ENCODE results near the gene COBL. TPM values are rescaled to one million over a fixed set of nuclear protein-coding genes. Genes with fewer than 3 reads are reported as not detected.

COBL gene
- total RNA-seq, 1 donor from 2014 or later, result 0.11 TPM

- intact Hi-C loops (cut with DNase I), result no loop called here
- Histone ChIP-seq H3K4me3 (no peak overlapping the region), H3K27ac (no peak overlapping the region), H3K27me3 (peaks cover under 1% of the 10 kb centered on the region), H3K4me1 (no peaks in the 10 kb centered on the region), H3K9me3 (no peaks in the 10 kb centered on the region), H3K36me3 (no peaks in the 10 kb centered on the region)
- no peak for DNase-seq (ENCODE audit: low spot score in 2 of 2)
- no peak for TF ChIP-seq CTCF (IDR thresholded peaks at IDR 0.05)
Measured at GRCh38 chr7:50977421-50977820, 339.2 kb downstream of the COBL start.

- H3K9me3 ChIP-seq, result no peaks in the 10 kb centered on the region
- intact Hi-C loops (cut with DNase I), result no loop called here
- TF ChIP-seq CTCF (IDR thresholded peaks at IDR 0.05), result no peak
- no peaks in the 10 kb centered on the region for H3K36me3 ChIP-seq
- DNase-seq (ENCODE audit: low spot score in 2 of 2), result no peak
- H3K27me3 ChIP-seq, result no peaks in the 10 kb centered on the region
- H3K4me1 ChIP-seq, result no peaks in the 10 kb centered on the region
- H3K4me3 ChIP-seq, result no peak overlapping the region
- no peak overlapping the region for H3K27ac ChIP-seq
Measured at GRCh38 chr7:50976064-50976463, 340.5 kb downstream of the COBL start.

GRCh38 chr7:50974240-50974639 is 342.4 kb downstream of the COBL start:
- intact Hi-C loops (cut with DNase I), result no loop called here
- Histone ChIP-seq H3K27me3 (no peaks in the 10 kb centered on the region), H3K4me1 (no peaks in the 10 kb centered on the region), H3K27ac (no peak overlapping the region), H3K4me3 (no peak overlapping the region), H3K9me3 (no peaks in the 10 kb centered on the region), H3K36me3 (no peaks in the 10 kb centered on the region)
- no peak for DNase-seq (ENCODE audit: low spot score in 2 of 2)
- TF ChIP-seq CTCF (IDR thresholded peaks at IDR 0.05), result no peak

- Histone ChIP-seq H3K27ac (no peak overlapping the region), H3K27me3 (no peaks in the 10 kb centered on the region), H3K36me3 (no peaks in the 10 kb centered on the region), H3K4me3 (no peak overlapping the region), H3K4me1 (no peaks in the 10 kb centered on the region), H3K9me3 (no peaks in the 10 kb centered on the region)
- DNase-seq (ENCODE audit: low spot score in 2 of 2), result no peak
- TF ChIP-seq CTCF (IDR thresholded peaks at IDR 0.05), result no peak
- intact Hi-C loops (cut with DNase I), result no loop called here
Measured at GRCh38 chr7:50973814-50974213, 342.8 kb downstream of the COBL start.

GRCh38 chr7:50970092-50970491 is 346.5 kb downstream of the COBL start:
- Histone ChIP-seq H3K4me3 (no peak overlapping the region), H3K36me3 (no peaks in the 10 kb centered on the region), H3K27ac (no peak overlapping the region), H3K4me1 (no peaks in the 10 kb centered on the region), H3K27me3 (no peaks in the 10 kb centered on the region), H3K9me3 (peaks cover 0 to 6% of the 10 kb centered on the region in 2 donors)
- no peak for TF ChIP-seq CTCF (IDR thresholded peaks at IDR 0.05)
- intact Hi-C loops (cut with DNase I), result no loop called here
- no peak for DNase-seq (ENCODE audit: low spot score in 2 of 2)

Measured in ascending aorta (tissue), 2 donors.